ENCODE results near the gene H1-8.
"Not testable (repeated sequence)": the region's sequence is repeated elsewhere in the genome, so short reads cannot be mapped to it uniquely, and the experiment has no call there.

Gene H1-8

GRCh38 chr3:129540776-129541516, 2.0 kb upstream of the H1-8 start:
- ChIA-PET CTCF (no interaction called here), POLR2A (no interaction called here)
- DNase-seq (ENCODE audit: extremely low spot score) = no peak
- no peak for TF ChIP-seq CTCF (IDR thresholded peaks at IDR 0.05; ENCODE audit: control extremely low read depth, extremely low read depth, low read depth, missing control alignments)

- ChIA-PET CTCF (no interaction called here), POLR2A (no interaction called here)
- TF ChIP-seq CTCF (IDR thresholded peaks at IDR 0.05; ENCODE audit: control extremely low read depth, extremely low read depth, low read depth, missing control alignments) = no peak
- no peak for DNase-seq (ENCODE audit: extremely low spot score)
Measured at GRCh38 chr3:129542747-129543146, 228 bp upstream of the H1-8 start.

- DNase-seq (ENCODE audit: extremely low spot score) = no peak
- ChIA-PET POLR2A (no interaction called here), CTCF (no interaction called here)
- no peak for TF ChIP-seq CTCF (IDR thresholded peaks at IDR 0.05; ENCODE audit: control extremely low read depth, extremely low read depth, low read depth, missing control alignments)
Measured at GRCh38 chr3:129543999-129544398, 1.0 kb downstream of the H1-8 start.

- CTCF ChIA-PET; DNase-seq (ENCODE audit: extremely low spot score); POLR2A ChIA-PET: not testable (repeated sequence)
Measured at GRCh38 chr3:129545951-129546350, 3.0 kb downstream of the H1-8 start.

GRCh38 chr3:129547241-129547640, 4.3 kb downstream of the H1-8 start:
- CTCF ChIA-PET = interaction anchor here (1.1 to 1.3 kb wide), 2 partner anchors 21 to 57 kb away, joined by 3 read pairs; no protein-coding TSS in a partner anchor
- DNase-seq (ENCODE audit: extremely low spot score) = no peak
- TF ChIP-seq CTCF (IDR thresholded peaks at IDR 0.05; ENCODE audit: control extremely low read depth, extremely low read depth, low read depth, missing control alignments) = no peak
- POLR2A ChIA-PET = no interaction called here

GRCh38 chr3:129548104-129548965, 5.4 kb downstream of the H1-8 start:
- POLR2A ChIA-PET = no interaction called here

More at GRCh38 chr3:129548104-129548965, 5.4 kb downstream of the H1-8 start:
- CTCF ChIA-PET = interaction anchor here (1.1 to 1.3 kb wide), 2 partner anchors 20 to 58 kb away, joined by 3 read pairs; no protein-coding TSS in a partner anchor
- no peak for TF ChIP-seq CTCF (IDR thresholded peaks at IDR 0.05; ENCODE audit: control extremely low read depth, extremely low read depth, low read depth, missing control alignments)
- DNase-seq (ENCODE audit: extremely low spot score) = no peak
